HEK293 (cell line): ENCODE measurements around the gene SNX33.

Source experiments
- CTCF ChIP-seq: fragments of 450-650 bp; formaldehyde crosslinking; IDR thresholded peaks from 2 replicates; pipeline ENCODE4 v1.5.1; 2016; ENCODE audit warnings: missing biosample characterization, missing genetic modification characterization
- MZF1 ChIP-seq: fragments of 450-650 bp; formaldehyde crosslinking; IDR thresholded peaks from 2 replicates; pipeline ENCODE4 v1.5.1; 2017; ENCODE audit warnings: missing biosample characterization, missing genetic modification characterization, borderline replicate concordance
- SP3 ChIP-seq: fragments of 450-650 bp; formaldehyde crosslinking; IDR thresholded peaks from 2 replicates; pipeline ENCODE4 v1.5.1; 2016; ENCODE audit warnings: missing biosample characterization, missing genetic modification characterization
- ZNF114 ChIP-seq: fragments of 450-650 bp; formaldehyde crosslinking; IDR thresholded peaks from 2 replicates; pipeline ENCODE4 v1.5.0; 2017; ENCODE audit warnings: missing biosample characterization, missing genetic modification characterization
- ZNF148 ChIP-seq: fragments of 450-650 bp; formaldehyde crosslinking; IDR thresholded peaks from 2 replicates; pipeline ENCODE4 v1.5.0; 2017; ENCODE audit warnings: missing biosample characterization, missing genetic modification characterization, borderline replicate concordance
- ZNF175 ChIP-seq: fragments of 450-650 bp; formaldehyde crosslinking; IDR thresholded peaks from 2 replicates; pipeline ENCODE4 v1.5.1; 2016; ENCODE audit warnings: missing biosample characterization, missing genetic modification characterization
- ZNF223 ChIP-seq: fragments of 450-650 bp; formaldehyde crosslinking; IDR thresholded peaks from 2 replicates; pipeline ENCODE4 v1.5.1; 2016; ENCODE audit warnings: missing biosample characterization, missing genetic modification characterization
- ZNF248 ChIP-seq: fragments of 450-650 bp; formaldehyde crosslinking; IDR thresholded peaks from 2 replicates; pipeline ENCODE4 v1.5.1; 2017; ENCODE audit warnings: missing biosample characterization, missing genetic modification characterization
- ZNF274 ChIP-seq, 2 experiments: fragments of 200-500 bp in 1 of 2; fragments of 450-650 bp in 1 of 2; sonication (Bioruptor generic) in 1 of 2; formaldehyde crosslinking in 1 of 2; IDR thresholded peaks; 2 replicates each; pipeline versions ENCODE4 v1.5.1 to v1.6.1; 2014 to 2016; ENCODE audit warnings: borderline replicate concordance in 1 of 2, inconsistent platforms in 1 of 2, low read length in 1 of 2, missing biosample characterization in 1 of 2, missing genetic modification characterization in 1 of 2
- ZNF560 ChIP-seq: fragments of 450-650 bp; formaldehyde crosslinking; IDR thresholded peaks from 2 replicates; pipeline ENCODE4 v1.5.1; 2017; ENCODE audit warnings: missing biosample characterization, missing genetic modification characterization, borderline replicate concordance
- ZSCAN16 ChIP-seq: fragments of 450-650 bp; formaldehyde crosslinking; IDR thresholded peaks from 2 replicates; pipeline ENCODE4 v1.5.1; 2016; ENCODE audit warnings: missing biosample characterization, missing genetic modification characterization

GRCh38 chr15:75656331-75656730 lies 8.6 kb downstream of the SNX33 start:
- TF ChIP-seq ZNF248 (tag by site-specific recombination), result no peak
- no peak for TF ChIP-seq ZNF560
- no peak for TF ChIP-seq ZNF274 (IDR thresholded peaks at IDR 0.05; ENCODE audit: low read length)
- TF ChIP-seq ZNF274 (tag by site-specific recombination; IDR thresholded peaks at IDR 0.05; ENCODE audit: borderline replicate concordance), result no peak
- no peak for TF ChIP-seq CTCF (tag by site-specific recombination)
- no peak for TF ChIP-seq ZSCAN16 (tag by site-specific recombination)
- no peak for TF ChIP-seq ZNF223 (tag by site-specific recombination)
- TF ChIP-seq SP3, result no peak
- TF ChIP-seq MZF1 (tag by site-specific recombination), result no peak
- no peak for TF ChIP-seq ZNF114
- TF ChIP-seq ZNF148 (tag by site-specific recombination), result no peak
- no peak for TF ChIP-seq ZNF175 (tag by site-specific recombination)
